Measurements from ENCODE around the gene TMEM176B.

- TF ChIP-seq CTCF (IDR thresholded peaks at IDR 0.05), result no peak
- no peak for TF ChIP-seq POLR2A (IDR thresholded peaks at IDR 0.05)
These were observed 46.3 kb upstream of the TMEM176B start for GRCh38 chr7:150846291-150847115.

Measured in thyroid gland (tissue), 4 donors.